Hematopoietic multipotent progenitor cell treated with erythropoietin and hydrocortisone succinate and interleukin-3 and kit ligand, for 17 days (in vitro differentiated cells): Measurements from ENCODE around the gene LUZP2.

Source experiments
- DNase-seq: peaks from one replicate; pipeline ENCODE4 v3.0.0-alpha.2; 2015; ENCODE audit warnings: low spot score

LUZP2 gene

GRCh38 chr11:24716403-24716802 lies 219.6 kb downstream of the LUZP2 start:
- no peak for DNase-seq

- no peak for DNase-seq
Measured at GRCh38 chr11:24723231-24723630, 226.4 kb downstream of the LUZP2 start.

GRCh38 chr11:24731554-24731953 lies 234.7 kb downstream of the LUZP2 start:
- no peak for DNase-seq

DNA sequence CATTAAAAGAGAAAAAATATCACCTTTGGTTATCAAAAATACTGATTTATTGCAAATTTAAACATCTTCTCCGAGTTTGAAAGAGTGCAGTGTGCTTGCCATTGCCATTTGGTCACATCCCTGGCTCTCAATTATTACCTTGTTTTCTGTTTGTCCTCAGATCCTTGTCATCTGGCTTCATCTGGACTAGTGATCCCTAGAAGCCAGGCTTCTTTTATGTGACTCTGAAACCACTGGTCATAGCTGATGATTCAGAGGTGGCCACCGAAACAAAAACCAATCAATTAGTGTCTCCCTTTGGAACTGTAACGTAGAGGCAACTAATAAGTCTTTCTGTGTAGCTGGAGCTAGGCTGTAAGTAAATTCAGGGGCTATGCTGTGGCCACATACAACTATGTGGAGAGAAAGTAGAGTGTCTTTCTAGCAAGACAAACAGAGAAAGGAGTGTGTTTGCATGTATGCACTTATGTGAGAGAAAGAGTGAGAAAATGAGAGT lies 237.9 kb downstream of the LUZP2 start:
- DNase-seq = no peak

DNA sequence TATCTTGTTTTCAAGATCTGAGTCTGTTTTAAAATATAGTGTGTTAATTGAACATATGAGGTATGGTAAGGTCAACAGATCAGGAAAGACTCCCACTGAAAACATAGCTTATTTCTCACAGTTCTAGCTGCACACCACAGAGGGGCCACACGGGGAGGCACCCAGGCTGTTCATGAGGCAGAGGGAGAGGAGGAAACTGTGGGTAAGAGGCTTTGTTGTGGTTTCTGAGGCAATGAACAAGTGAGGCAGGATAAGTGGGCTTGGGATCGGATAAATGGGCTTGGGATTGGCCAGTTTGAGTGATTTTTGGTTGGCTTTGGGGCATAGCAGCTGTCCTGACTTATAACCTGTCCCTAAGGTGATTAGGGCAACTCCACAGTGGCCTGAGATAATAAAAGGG lies 242.1 kb downstream of the LUZP2 start:
- DNase-seq = no peak

DNA sequence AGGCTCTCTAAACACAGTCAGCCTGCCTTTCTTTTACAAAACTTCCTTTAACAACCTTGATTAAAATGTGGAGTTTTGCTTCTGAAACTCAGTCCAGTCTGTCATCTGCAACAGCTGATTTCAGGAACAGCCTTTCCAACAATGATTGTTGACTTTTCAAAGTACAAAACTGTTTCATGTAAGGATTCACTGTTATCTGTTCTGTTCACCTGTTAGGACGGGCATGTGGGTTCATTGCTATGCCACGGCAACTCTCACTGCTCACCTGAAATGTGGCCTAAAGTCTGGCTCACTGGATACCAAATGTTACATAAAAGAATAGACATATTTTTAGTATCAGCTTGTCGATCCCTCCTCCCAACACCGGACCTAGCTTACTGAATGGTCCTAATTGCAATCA lies 242.8 kb downstream of the LUZP2 start:
- DNase-seq = no peak

GRCh38 chr11:24747275-24748251 lies 250.7 kb downstream of the LUZP2 start:
- DNase-seq = no peak

DNA sequence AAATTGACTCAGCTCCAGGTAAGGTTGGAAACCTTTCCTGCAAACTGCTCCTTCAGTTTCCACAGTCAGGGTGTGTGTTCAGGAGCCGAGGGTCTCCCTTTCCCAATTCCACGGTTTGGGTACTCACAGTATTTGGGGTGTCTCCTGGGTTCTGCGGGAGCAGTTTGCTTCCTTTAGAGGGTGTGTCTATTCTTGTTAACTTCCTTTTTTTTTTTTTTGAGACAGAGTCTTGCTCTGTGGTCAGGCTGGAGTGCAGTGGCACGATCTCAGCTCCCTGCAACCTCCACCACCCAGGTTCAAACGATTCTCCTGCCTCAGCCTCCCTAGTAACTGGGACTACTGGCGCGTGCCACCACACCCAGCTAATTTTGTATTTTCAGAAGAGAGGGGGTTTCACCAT lies 251.4 kb downstream of the LUZP2 start:
- DNase-seq = no peak

- no peak for DNase-seq
Measured at GRCh38 chr11:24754406-24754805, 257.6 kb downstream of the LUZP2 start.

DNA sequence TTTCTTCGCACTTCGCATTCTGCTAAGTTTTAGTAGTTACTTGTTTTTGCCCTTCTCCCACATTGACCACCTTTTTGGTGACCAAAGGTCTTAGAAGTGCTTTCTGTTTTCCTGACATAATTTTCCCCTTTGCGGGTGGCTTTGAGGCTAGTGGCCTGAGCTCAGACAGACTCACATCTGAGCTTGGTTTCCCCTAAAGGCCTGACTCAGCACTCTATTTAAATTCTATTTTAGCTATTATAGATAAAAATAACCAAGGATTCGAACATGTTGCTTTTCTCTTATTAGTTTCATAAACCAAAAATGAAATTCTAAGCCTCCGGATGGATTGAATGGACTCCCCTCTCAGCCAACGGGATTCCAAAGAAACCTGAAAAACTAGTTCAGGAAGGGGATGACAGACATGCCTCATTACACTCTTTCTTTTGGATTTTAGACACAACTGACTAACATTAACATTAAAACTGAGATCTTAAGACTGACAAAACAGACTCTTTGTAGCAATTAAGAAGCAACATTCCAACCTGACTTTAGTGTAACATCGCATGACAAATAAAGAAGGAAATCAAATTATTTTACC lies 258.5 kb downstream of the LUZP2 start:
- DNase-seq = no peak

DNA sequence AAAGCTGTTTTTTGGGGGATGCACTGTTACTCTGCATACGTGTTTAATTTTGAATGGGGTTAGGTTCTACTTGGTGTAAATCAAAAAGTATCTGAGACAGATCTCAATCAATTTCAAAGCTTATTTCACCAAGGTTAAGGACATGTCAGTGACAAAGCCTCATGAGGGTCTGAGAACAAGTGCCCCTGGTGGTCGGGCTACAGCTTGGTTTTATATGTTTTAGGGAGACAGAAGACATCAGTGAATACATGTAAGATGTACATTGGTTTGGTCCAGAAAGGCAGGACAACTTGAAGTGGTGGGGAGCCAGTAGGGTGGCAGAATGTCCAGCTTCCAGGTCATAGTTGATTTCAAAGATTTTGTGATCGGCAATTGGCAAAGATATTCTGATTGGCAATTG lies 262.9 kb downstream of the LUZP2 start:
- DNase-seq = no peak

DNA sequence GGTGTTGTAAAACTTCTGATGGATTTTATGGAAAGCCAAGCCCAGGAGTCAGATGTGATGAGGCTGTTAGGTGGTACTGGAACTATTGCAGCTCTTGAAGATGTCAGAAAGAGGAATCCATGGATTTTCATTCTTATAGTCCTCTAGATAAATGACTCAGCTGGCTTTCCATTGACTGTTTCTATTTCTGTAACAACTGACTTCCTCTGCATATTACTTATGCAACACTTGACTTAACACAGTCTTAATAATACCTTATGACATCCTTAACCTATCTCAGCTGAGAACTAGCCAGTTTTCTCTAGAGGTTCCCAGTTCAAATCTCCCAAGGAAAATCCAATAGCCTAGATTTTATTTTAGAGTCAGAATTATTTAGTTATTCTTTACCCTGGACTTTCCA lies 263.8 kb downstream of the LUZP2 start:
- no peak for DNase-seq

DNA sequence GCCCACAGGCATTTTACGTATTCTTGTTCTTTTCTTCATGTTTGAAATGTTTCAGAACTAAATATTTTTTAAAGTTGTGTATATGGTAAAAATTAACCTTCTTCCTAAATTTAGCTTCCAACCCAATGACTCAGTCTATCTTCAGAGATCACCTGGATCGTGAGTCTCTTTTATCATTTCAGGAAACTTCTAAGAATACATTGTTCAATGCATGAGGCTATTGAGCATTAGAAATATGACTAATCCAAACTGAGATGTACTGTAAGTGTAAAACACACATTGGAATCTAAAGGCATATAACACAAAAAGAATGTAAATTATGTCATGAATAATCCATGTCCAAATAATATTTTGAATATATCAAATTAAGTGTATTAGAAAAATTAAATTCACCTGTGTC lies 265.2 kb downstream of the LUZP2 start:
- no peak for DNase-seq

GRCh38 chr11:24767411-24767810 lies 270.6 kb downstream of the LUZP2 start:
- DNase-seq = no peak

- no peak for DNase-seq
Measured at GRCh38 chr11:24773322-24773721, 276.5 kb downstream of the LUZP2 start.

- DNase-seq = no peak
Measured at GRCh38 chr11:24779791-24780190, 282.9 kb downstream of the LUZP2 start.

- DNase-seq = no peak
Measured at GRCh38 chr11:24781288-24781687, 284.4 kb downstream of the LUZP2 start.

DNA sequence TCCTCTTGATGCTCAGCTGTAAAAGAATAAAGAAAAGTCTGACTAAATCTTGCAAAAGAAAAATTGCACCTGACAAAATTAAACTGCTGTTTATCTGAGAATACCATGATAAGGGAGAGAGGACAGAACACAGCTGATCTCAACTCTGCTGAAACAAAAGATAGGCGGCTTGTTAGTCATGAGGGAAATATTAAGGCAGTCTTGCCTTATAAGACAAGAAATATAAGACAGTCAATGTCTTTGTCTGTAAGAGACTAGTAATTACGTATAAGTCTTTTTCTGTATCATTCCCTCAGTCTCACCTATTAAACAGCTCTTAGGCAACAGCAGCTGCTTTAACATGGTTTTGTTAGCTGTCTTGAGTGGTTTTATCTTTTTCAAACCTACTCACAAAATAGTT lies 296.6 kb downstream of the LUZP2 start:
- no peak for DNase-seq

GRCh38 chr11:24794064-24794463 lies 297.2 kb downstream of the LUZP2 start:
- DNase-seq = no peak

DNA sequence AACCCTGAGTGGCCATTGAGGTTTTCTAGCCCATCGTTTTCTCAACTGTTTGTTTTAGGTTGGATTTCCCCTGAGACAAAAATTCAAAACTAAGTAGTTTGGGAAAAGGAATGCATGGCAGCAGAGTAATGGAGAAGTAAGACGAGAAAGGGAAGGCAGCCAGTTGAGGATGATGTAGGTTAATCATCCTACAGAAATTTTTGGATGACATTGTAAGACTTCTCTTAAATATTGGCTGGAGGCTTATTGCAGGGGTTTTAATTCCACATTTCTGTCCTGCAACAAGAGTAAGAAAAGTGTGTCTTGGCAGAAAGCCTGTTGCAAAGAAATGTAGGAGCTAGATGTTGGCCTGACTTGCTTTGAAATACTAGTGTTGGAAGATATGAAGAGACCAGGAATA lies 308.8 kb downstream of the LUZP2 start:
- DNase-seq = no peak

DNA sequence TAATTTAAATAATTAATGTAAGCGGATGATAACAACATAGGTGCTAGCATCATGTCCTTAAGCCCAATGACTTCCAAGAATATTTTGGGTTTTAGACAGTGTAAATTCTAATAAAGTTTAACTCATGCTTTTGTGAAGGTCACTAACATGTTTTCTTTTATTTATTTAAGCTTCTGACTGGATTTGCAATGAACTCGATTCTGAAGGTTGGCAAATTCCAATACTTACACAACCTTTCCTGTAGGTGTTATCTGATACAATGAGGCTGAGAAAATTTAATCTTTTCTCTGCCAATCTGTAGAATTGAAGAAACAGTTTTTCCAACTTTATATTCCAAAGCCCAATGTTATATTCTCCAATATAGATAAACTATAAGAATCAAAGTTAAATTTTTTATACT lies 311.3 kb downstream of the LUZP2 start:
- DNase-seq = no peak

- DNase-seq = no peak
Measured at GRCh38 chr11:24819006-24819405, 322.2 kb downstream of the LUZP2 start.

GRCh38 chr11:24819863-24820434 lies 323.1 kb downstream of the LUZP2 start:
- no peak for DNase-seq
